HCT116 (cell line): Measurements from ENCODE around the gene SMARCA4. TPM values are rescaled to one million over a fixed set of nuclear protein-coding genes. Genes with fewer than 3 reads are reported as not detected.

ENCODE experiments used
- ATAC-seq: fragments of 200-7000 bp; cut with Tn5 transposase; 2 replicates; pipeline ENCODE4 v1.9.1; 2020; ENCODE audit warnings: mild to moderate bottlenecking, moderate library complexity
- BruUV-seq: library from RNA; stranded (reverse); fragments of 400-500 nt; replicated peaks from 2 replicates; lab custom pipeline; 2021; lab: Mats Ljungman, UMichigan
- CTCF ChIA-PET: fragments of 300-600 bp; sonication (Branson Sonifier 250); formaldehyde crosslinking; loops from one replicate; lab custom pipeline; 2021; ENCODE audit warnings: antibody characterized with exemption; lab: Charles Lee
- POLR2A ChIA-PET: fragments of 300-600, 350-600 bp; sonication (Branson Sonifier 250); formaldehyde crosslinking; loops from one replicate; lab custom pipeline; 2021; ENCODE audit warnings: antibody characterized with exemption; lab: Charles Lee
- RAD21 ChIA-PET, 2 experiments: fragments of 300-600 bp; sonication (Branson Sonifier 250); formaldehyde crosslinking; loops; one replicate each; lab custom pipeline; 2023; ENCODE audit warnings: low total read pairs in 2 of 2; ENCODE audit not compliant: uncharacterized antibody in 2 of 2, unreplicated experiment in 2 of 2, low non-redundant PET in 1 of 2; lab: Charles Lee
- DNase-seq: peaks from one replicate; pipeline ENCODE4 v3.0.0-alpha.2; 2010; ENCODE audit warnings: low read depth, low spot score
- H2AFZ ChIP-seq: fragments of 200-600 bp; shearing (Covaris generic), sonication (generic); 2 replicates; pipeline ENCODE4 v1.6.1; 2017; ENCODE audit warnings: low read depth, mixed run types, mixed read lengths, antibody characterized with exemption, low read length; ENCODE audit not compliant: poor library complexity, severe bottlenecking
- H3K27ac ChIP-seq: 2 replicates; pipeline ENCODE4 v1.5.1; 2012; ENCODE audit warnings: low read depth, low read length
- H3K27me3 ChIP-seq: fragments of 200-600 bp; sonication (generic); 2 replicates; pipeline ENCODE4 v1.6.1; 2016; ENCODE audit warnings: mixed run types, low read length, mixed read lengths; ENCODE audit not compliant: insufficient read depth
- H3K36me3 ChIP-seq, 2 experiments: fragments of 200-500 bp in 1 of 2; fragments of 200-600 bp in 1 of 2; sonication (Bioruptor generic) in 1 of 2; sonication (generic) in 1 of 2; 2 replicates each; pipeline versions ENCODE4 v1.5.1 to v1.6.1; 2014 to 2016; ENCODE audit warnings: low read length in 2 of 2, inconsistent platforms in 1 of 2, mixed read lengths in 1 of 2, mixed run types in 1 of 2; ENCODE audit not compliant: insufficient read depth in 2 of 2, control insufficient read depth in 1 of 2
- H3K4me1 ChIP-seq, 2 experiments: fragments of 200-600 bp in 1 of 2; sonication (generic) in 1 of 2; 2 replicates each; pipeline versions ENCODE4 v1.5.1 to v1.6.1; 2012 to 2017; ENCODE audit warnings: low read length in 2 of 2, inconsistent platforms in 1 of 2, mild to moderate bottlenecking in 1 of 2, mixed read lengths in 1 of 2, mixed run types in 1 of 2, moderate library complexity in 1 of 2; ENCODE audit not compliant: insufficient read depth in 2 of 2, control insufficient read depth in 1 of 2
- H3K4me2 ChIP-seq: fragments of 200-600 bp; sonication (generic); 2 replicates; pipeline ENCODE4 v1.6.1; 2017; ENCODE audit warnings: mixed run types, low read length, mixed read lengths
- H3K4me3 ChIP-seq, 2 experiments: fragments of 200-600 bp in 1 of 2; sonication (generic) in 1 of 2; replicated peaks in 1 of 2; 2 replicates each; pipeline ENCODE4 v1.5.1; 2011 to 2016; ENCODE audit warnings: low read length in 2 of 2, control low read depth in 1 of 2, low read depth in 1 of 2, mild to moderate bottlenecking in 1 of 2, mixed read lengths in 1 of 2, mixed run types in 1 of 2
- H3K79me2 ChIP-seq: fragments of 200-600 bp; sonication (generic); 2 replicates; pipeline ENCODE4 v1.6.1; 2017; ENCODE audit warnings: mild to moderate bottlenecking, mixed run types, low read length, moderate library complexity, mixed read lengths; ENCODE audit not compliant: insufficient read depth
- H3K9ac ChIP-seq: fragments of 200-600 bp; sonication (generic); 2 replicates; pipeline ENCODE4 v1.6.1; 2016; ENCODE audit warnings: low read length, mixed read lengths
- H3K9me2 ChIP-seq: fragments of 200-600 bp; sonication (generic), shearing (Covaris generic); 2 replicates; pipeline ENCODE4 v1.6.1; 2017; ENCODE audit warnings: mixed run types, mild to moderate bottlenecking, moderate library complexity; ENCODE audit not compliant: insufficient read depth
- H3K9me3 ChIP-seq, 2 experiments: fragments of 200-500 bp in 1 of 2; fragments of 200-600 bp in 1 of 2; sonication (Bioruptor generic) in 1 of 2; sonication (generic) in 1 of 2; 2 replicates each; pipeline ENCODE4 v1.6.1; 2014 to 2017; ENCODE audit warnings: low read length in 2 of 2, mixed read lengths in 2 of 2, inconsistent platforms in 1 of 2, low read depth in 1 of 2, mild to moderate bottlenecking in 1 of 2, mixed run types in 1 of 2, moderate library complexity in 1 of 2; ENCODE audit not compliant: control insufficient read depth in 1 of 2, insufficient read depth in 1 of 2
- H4K20me1 ChIP-seq: fragments of 200-600 bp; sonication (generic), shearing (Covaris generic); 2 replicates; pipeline ENCODE4 v1.6.1; 2017; ENCODE audit warnings: mixed run types, mild to moderate bottlenecking, moderate library complexity; ENCODE audit not compliant: insufficient read depth
- CEBPB ChIP-seq: IDR thresholded peaks from 2 replicates; pipeline ENCODE4 v1.6.1; 2012; ENCODE audit warnings: low read depth
- ELF1 ChIP-seq: IDR thresholded peaks from 2 replicates; pipeline ENCODE4 v1.6.1; 2012; ENCODE audit warnings: low read depth, borderline replicate concordance
- POLR2AphosphoS5 ChIP-seq: IDR thresholded peaks from 2 replicates; pipeline ENCODE4 v1.6.1; 2011; ENCODE audit warnings: mild to moderate bottlenecking, low read depth, low read length, moderate library complexity
- SRF ChIP-seq: IDR thresholded peaks from 2 replicates; pipeline ENCODE4 v1.6.1; 2012; ENCODE audit warnings: low read depth
- intact Hi-C: fragments of 100-400 bp; cut with micrococcal nuclease; formaldehyde crosslinking; loops from 2 replicates; pipeline ENCODE4 v1.10.0; 2022
- total RNA-seq: library from RNA; stranded (reverse); gene quantifications from one replicate; pipeline ENCODE4 v1.2.1, GENCODE V29; 2021; ENCODE audit not compliant: unreplicated experiment
- TF ChIP-seq, protein P1 (sequence below), 3 experiments: fragments of 200-600 bp in 1 of 3; sonication (generic) in 1 of 3; IDR thresholded peaks in 2 of 3; conservative IDR thresholded peaks in 1 of 3; 2 replicates each; pipeline ENCODE4 v1.5.1; 2012 to 2017; ENCODE audit warnings: low read depth in 2 of 3, low read length in 2 of 3, antibody characterized with exemption in 1 of 3, borderline replicate concordance in 1 of 3, control low read depth in 1 of 3, mild to moderate bottlenecking in 1 of 3, mixed read lengths in 1 of 3, mixed run types in 1 of 3, moderate library complexity in 1 of 3; ENCODE audit not compliant: insufficient read depth in 1 of 3

SMARCA4 gene
- total RNA-seq, 1 experiment from 2014 or later: 116 TPM

DNA sequence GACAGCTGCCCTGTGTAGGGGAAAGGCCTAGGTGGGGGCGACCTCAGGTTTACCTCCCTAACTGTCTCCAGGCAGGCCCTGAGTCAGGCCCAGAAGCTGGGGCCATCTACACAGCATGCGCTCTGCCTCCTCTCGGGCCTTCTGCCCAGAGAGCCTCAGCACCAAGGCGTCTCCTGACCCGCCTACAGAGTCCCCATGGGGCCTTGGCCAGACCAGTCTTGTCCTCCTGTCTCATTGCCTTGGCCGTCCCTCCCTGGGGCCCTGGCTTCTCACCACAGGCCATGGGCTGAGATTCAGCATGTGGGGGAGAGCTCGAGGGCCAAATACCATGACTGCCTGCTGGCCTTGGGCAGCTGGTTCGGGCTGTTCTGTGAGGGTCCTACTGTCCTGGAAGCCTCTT lies 59.0 kb downstream of the SMARCA4 start:
- Histone ChIP-seq H3K27ac (no peak overlapping the region), H3K9me2 (no peaks in the 10 kb centered on the region), H3K4me3 (no peak overlapping the region), H3K36me3 (peaks cover 62 to 69% of the 10 kb centered on the region in 2 experiments)
- RAD21 ChIA-PET: interaction anchor here in 1 of 2 experiments (0.9 kb wide), 1 partner anchor 83 kb away, joined by 5 read pairs; no protein-coding TSS in a partner anchor
- TF ChIP-seq CEBPB: no peak
- TF ChIP-seq, all 23 proteins: peak for 0
- intact Hi-C loops: no loop called here
- Histone ChIP-seq H3K4me1 (peaks cover 0 to 6% of the 10 kb centered on the region in 2 experiments; a peak in 1 of 4 replicates), H3K9ac (no peak overlapping the region), H3K4me2 (no peak overlapping the region), H4K20me1 (no peaks in the 10 kb centered on the region), H3K9me3 (no peaks in the 10 kb centered on the region), H3K79me2 (peaks cover 7% of the 10 kb centered on the region; the same call in 1 of the 2 replicates), H2AFZ (no peak overlapping the region), H3K27me3 (no peaks in the 10 kb centered on the region)
- no TSS peak for BruUV-seq
- DNase-seq (no peak), ATAC-seq (no peak)
- ChIA-PET CTCF (no interaction called here), POLR2A (no interaction called here)

DNA sequence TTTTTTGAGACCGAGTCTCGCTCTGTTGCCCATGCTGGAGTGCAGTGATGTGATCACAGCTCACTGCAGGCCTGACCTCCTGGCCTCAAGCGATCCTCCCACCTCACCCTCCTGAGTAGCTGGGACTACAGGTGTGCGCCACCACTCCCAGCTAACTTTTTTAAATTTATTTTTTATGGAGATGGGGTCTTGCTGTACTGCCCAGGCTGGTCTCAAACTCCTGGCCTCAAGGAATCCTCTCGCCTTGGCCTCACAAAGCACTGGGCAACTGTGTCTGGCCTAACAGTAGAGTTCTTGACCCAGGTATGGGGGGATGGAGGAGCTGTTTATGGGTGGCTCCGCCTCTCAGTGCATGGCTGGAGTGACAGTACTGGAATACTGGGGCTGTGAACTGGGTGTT lies 59.6 kb downstream of the SMARCA4 start:
- Histone ChIP-seq H3K27me3 (no peaks in the 10 kb centered on the region), H3K4me2 (no peak overlapping the region), H4K20me1 (no peaks in the 10 kb centered on the region), H3K27ac (no peak overlapping the region), H3K9me3 (no peaks in the 10 kb centered on the region), H3K4me3 (no peak overlapping the region), H3K9ac (no peak overlapping the region), H3K4me1 (peaks cover 0 to 6% of the 10 kb centered on the region in 2 experiments; a peak in 1 of 4 replicates), H2AFZ (no peak overlapping the region), H3K79me2 (peaks cover 7% of the 10 kb centered on the region; the same call in 1 of the 2 replicates), H3K9me2 (no peaks in the 10 kb centered on the region), H3K36me3 (peaks cover 60 to 69% of the 10 kb centered on the region in 2 experiments)
- BruUV-seq: no TSS peak
- no peak for DNase-seq
- POLR2A ChIA-PET: no interaction called here
- no peak for ATAC-seq
- CTCF ChIA-PET: no interaction called here
- RAD21 ChIA-PET: interaction anchor here in 1 of 2 experiments (0.9 kb wide), 1 partner anchor 84 kb away, joined by 5 read pairs; no protein-coding TSS in a partner anchor
- intact Hi-C loops: no loop called here
- no peak for TF ChIP-seq SRF
- no peak for TF ChIP-seq ELF1
- TF ChIP-seq, protein P1, sequence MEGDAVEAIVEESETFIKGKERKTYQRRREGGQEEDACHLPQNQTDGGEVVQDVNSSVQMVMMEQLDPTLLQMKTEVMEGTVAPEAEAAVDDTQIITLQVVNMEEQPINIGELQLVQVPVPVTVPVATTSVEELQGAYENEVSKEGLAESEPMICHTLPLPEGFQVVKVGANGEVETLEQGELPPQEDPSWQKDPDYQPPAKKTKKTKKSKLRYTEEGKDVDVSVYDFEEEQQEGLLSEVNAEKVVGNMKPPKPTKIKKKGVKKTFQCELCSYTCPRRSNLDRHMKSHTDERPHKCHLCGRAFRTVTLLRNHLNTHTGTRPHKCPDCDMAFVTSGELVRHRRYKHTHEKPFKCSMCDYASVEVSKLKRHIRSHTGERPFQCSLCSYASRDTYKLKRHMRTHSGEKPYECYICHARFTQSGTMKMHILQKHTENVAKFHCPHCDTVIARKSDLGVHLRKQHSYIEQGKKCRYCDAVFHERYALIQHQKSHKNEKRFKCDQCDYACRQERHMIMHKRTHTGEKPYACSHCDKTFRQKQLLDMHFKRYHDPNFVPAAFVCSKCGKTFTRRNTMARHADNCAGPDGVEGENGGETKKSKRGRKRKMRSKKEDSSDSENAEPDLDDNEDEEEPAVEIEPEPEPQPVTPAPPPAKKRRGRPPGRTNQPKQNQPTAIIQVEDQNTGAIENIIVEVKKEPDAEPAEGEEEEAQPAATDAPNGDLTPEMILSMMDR (IDR thresholded peaks at IDR 0.05 in 2 of 3, conservative IDR thresholded peaks at IDR 0.05 in 1 of 3; ENCODE audit: borderline replicate concordance in 1 of 3, insufficient read depth in 1 of 3, low read depth in 2 of 3, low read length in 2 of 3): no peak
- TF ChIP-seq CEBPB: no peak
- TF ChIP-seq POLR2AphosphoS5: no peak
